NAMALWA (cell line): ENCODE data around the gene FOXRED2.
"Not testable (repeated sequence)": the region's sequence is repeated elsewhere in the genome, so short reads cannot be mapped to it uniquely, and the experiment has no call there.

Experiments used
- DNase-seq: peaks from one replicate; pipeline ENCODE4 v3.0.0-alpha.2; 2015; ENCODE audit warnings: low spot score

The FOXRED2 gene

DNA sequence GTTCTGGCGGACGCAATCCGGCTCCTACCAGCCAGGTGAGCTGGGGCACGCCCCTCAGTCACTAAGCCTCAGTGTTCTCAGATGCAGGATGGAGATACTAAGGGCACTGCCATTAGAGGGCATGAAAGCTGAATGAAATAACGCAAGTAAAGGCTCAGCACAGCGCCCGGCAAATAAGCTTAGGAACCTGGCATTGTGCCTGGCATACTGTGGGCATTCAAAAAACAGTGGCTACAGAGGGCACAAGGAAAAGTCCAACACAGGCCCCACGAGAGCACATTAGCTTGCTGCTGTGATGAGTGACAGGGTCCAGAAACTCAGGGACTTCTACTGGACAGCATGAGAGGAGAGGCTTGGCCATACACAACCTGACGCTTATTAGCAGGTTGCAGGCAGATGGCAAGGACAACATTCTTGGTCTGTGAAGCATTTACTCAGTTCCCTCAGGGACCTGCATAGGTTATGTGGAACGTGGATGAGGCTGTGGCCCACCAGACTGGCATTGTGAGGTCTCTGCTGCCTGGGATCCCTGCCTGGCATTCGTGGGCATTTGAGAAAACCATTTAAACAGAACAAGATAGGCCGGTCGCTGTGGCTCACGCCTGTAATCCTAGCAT, 37.6 kb downstream of the FOXRED2 start:
- DNase-seq: no peak

GRCh38 chr22:36467946-36468345, 38.9 kb downstream of the FOXRED2 start:
- DNase-seq: no peak

DNA sequence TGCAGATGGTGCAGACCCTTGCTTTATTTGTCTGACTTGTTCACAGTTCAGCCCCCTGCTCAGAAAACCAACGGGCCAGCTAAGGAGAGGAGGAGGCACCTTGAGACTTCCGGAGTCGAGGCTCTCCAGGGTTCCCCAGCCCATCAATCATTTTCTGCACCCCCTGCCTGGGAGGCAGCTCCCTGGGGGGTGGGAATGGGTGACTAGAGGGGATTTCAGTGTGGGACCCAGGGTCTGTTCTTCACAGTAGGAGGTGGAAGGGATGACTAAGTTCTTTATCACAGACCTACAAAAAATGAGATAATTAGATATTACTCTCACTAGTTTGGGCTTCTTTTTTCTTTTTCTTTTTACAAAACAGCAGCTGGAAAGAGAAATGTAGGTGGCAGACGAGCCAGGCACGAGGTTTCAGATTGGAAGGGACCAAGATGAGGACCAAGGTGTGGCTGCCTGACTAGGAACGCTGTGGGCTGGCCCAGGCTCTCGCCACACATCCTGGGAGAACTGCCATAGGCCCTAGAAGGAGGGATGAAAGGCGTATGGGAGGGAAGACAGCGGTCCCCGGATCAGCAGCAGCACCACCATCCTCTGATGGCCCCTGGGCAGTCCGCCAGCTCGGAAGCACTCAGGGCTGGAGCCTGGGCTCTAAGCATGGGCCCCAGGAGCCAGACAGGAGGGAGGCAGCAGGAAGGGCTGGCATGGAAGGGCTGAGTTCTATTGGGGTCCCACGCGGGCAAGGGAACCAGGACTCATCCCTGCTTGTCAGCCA, 39.6 kb downstream of the FOXRED2 start:
- no peak for DNase-seq

DNA sequence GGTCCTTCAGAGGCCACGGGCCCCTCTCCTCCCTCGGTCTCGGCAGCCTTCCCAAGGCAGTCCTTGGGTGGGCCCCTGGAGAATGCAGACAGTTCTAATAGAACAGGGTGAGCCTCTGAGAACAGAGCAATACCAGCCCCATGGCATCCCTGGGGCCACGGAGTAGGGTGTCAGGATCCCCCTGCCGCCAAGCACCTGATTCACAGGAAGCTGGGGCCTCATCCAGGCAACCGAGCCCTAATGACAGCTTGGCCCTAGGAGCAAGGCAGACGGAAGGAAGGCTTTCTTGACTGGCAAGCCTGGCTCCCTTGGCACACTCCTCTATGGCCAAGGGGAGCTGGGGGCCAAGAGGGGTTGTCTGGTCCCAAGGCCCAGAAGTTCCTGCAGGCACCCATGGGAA, 40.6 kb downstream of the FOXRED2 start:
- no peak for DNase-seq

DNA sequence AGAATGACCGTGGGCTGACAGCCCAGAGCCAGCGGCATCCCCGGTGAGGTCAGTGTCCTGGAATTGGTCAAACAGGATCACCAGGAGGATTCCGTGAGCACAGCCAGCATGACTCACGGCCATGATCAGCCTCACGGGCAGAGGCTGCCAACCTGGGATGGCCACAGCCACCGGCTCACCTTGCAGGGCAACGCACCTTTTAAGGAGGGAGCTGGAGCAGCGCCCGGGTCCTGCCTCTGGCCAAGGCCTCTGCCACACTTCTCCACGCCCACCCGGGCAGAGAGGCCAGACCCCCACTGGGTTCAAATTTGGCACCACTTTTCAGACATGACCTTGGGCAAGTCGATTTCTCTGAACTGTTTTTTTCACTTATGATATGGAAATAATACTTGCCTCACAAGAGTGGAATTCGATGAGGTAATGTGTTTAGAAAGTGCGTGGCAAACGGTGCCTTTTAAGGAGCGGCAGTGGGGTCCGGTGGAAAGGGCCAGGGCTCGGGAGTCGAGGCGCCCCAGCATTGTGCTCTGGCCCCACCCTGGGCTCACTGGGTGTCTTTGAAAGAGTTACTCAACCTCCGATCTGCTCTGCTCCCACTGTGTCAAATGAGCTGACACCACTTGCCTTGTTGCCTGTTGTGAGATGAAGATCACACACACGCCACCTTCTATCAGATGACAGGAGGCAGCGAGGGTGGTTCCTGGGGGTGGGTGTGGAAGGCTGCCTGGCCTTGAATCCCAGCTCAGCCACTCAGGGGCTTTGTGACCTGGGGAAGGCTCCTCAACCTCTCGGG, 41.4 kb downstream of the FOXRED2 start:
- no peak for DNase-seq

GRCh38 chr22:36464715-36465231, 42.1 kb downstream of the FOXRED2 start:
- no peak for DNase-seq

DNA sequence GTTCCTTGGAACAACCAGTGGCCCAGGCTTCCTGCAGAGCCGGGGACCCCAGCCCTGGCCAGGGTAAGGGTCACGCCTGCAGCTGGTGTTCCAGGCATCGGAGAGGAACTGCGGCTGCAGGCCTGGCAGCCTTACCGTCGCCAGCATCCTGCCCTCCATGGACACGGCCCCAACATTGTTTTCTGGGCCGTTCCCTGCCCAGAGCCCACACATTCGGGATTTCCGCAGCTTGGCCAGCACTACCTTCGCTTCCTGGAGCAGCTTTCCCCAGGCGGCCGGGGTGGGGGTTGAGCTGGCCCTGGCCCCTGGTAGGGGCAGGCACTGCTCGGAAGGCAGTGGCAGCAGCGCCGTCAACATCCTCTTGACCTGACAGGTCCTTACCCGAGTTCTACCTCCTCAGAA, 43.1 kb downstream of the FOXRED2 start:
- DNase-seq: no peak

- DNase-seq: no peak
Observed at GRCh38 chr22:36461665-36462649, 44.9 kb downstream of the FOXRED2 start.

DNA sequence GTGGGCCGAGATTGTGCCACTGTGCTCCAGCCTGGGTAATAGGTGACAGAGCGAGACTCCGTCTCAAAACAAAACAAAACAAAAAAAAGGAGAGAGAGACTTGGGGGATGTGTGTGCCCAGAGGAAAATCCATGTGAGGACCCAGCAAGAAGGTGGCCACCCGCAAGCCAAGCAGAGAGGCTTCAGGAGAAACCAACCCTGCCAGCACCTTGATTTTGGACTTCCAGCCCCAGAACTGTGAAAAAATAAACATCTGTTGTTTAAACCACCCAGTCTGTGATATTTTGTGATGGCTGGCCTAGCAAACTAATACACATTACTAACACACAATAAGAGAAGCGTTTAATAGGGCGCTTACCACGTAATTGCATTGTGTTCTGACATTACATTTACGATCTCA, 46.6 kb downstream of the FOXRED2 start:
- no peak for DNase-seq

GRCh38 chr22:36457688-36458450, 49.0 kb downstream of the FOXRED2 start:
- DNase-seq: no peak

- no peak for DNase-seq
Observed at GRCh38 chr22:36456464-36456845, 50.4 kb downstream of the FOXRED2 start.

GRCh38 chr22:36455571-36456463, 51.0 kb downstream of the FOXRED2 start:
- DNase-seq: no peak

GRCh38 chr22:36454916-36455570, 51.8 kb downstream of the FOXRED2 start:
- peak; percentile 94 for DNase-seq

GRCh38 chr22:36453855-36454378, 52.9 kb downstream of the FOXRED2 start:
- no peak for DNase-seq

- DNase-seq: peak; percentile 44
Observed at GRCh38 chr22:36452978-36453607, 53.7 kb downstream of the FOXRED2 start.

DNA sequence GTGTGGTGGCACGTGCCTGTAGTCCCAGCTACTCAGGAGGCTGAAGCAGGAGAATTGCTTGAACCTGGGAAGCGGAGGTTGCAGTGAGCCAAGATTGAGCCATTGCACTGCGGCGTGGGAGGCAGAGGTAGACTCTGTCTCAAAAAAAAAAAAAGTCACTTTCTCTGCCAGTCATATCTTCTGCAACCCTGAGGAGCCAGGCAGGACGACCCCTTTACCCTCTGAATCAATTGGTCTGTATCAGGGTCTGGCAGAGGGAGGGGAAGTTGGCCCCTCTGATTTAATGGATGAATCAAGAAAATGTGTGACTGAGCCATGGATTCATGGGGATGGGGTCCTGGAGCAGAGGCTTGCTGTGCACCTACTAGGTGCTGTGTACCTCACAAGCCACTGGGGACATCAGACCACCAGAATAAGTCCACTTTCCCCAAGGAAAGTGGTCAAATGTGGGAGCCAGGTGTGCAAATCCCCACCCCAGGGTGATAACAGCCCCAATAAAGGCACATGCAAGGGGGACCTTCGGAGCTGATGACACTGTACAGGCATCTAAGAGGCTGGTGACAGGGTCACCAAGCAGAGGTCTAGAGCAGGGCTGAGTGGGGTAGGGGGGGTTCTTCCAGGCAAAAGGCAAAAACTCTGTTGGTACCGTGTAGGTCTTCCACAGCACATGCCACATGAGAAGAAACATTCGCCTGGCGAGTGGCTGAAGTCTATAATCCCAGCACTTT, 54.4 kb downstream of the FOXRED2 start:
- peak; percentile 39 for DNase-seq

DNA sequence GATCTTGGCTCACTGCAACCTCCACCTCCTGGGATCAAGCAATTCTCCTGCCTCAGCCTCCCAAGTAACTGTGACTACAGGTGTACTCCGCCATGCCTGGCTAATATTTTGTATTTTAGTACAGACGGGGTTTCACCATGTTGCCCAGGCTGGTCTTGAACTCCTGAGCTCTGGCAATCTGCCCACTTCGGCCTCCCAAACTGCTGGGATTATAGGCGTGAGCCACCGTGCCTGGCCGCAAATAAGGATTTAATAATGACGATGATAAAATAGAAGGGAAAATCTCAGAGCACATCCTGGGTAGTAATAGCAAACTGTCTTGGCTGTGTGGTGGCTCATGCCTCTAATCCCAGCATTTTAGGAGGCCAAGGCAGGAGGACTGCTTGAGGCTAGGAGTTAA, 55.9 kb downstream of the FOXRED2 start:
- not testable (repeated sequence) for DNase-seq
